Uterus (tissue), 2 donors: Measurements from ENCODE around the gene OR52I2.

ENCODE experiments used
- POLR2A ChIP-seq, 2 donors: fragments of 450-650 bp; IDR thresholded peaks; one replicate each; pipeline ENCODE4 v1.6.1; 2016; ENCODE audit warnings: antibody characterized with exemption in 2 of 2, mild to moderate bottlenecking in 1 of 2, moderate library complexity in 1 of 2
- TF ChIP-seq, protein P1 (sequence below), 4 experiments: fragments of 200-600 bp in 2 of 4; fragments of 450-650 bp in 2 of 4; sonication (generic) in 2 of 4; IDR thresholded peaks; one replicate each; pipeline ENCODE4 v1.5.1; 2016 to 2019; ENCODE audit warnings: antibody characterized with exemption in 4 of 4, mild to moderate bottlenecking in 2 of 4, moderate library complexity in 1 of 4

DNA sequence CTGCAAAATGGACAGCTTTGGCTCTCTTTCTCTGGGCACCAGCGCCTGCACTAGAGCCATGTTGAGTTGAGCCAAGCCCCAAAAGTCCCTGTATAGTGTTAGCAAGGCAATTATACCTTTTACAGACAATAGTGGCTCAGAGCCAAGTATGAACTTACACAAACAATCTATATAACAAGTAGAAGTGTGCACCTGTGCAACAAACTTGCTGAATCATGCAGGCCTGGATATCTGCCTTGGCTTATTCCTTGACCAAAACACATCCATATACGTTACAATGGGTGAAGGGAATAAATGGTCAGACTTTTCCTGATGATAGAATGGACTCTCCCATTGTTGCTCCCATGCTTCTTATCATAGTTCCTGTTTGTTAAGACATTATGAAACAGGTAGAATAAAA is 3.8 kb upstream of the OR52I2 start:
- TF ChIP-seq, protein P1, sequence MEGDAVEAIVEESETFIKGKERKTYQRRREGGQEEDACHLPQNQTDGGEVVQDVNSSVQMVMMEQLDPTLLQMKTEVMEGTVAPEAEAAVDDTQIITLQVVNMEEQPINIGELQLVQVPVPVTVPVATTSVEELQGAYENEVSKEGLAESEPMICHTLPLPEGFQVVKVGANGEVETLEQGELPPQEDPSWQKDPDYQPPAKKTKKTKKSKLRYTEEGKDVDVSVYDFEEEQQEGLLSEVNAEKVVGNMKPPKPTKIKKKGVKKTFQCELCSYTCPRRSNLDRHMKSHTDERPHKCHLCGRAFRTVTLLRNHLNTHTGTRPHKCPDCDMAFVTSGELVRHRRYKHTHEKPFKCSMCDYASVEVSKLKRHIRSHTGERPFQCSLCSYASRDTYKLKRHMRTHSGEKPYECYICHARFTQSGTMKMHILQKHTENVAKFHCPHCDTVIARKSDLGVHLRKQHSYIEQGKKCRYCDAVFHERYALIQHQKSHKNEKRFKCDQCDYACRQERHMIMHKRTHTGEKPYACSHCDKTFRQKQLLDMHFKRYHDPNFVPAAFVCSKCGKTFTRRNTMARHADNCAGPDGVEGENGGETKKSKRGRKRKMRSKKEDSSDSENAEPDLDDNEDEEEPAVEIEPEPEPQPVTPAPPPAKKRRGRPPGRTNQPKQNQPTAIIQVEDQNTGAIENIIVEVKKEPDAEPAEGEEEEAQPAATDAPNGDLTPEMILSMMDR (IDR thresholded peaks at IDR 0.05), result no peak
- no peak for TF ChIP-seq POLR2A (IDR thresholded peaks at IDR 0.05)
